HG03439 (cell line): Measurements from ENCODE around the gene AP4E1.
"Not testable (repeated sequence)": the region's sequence is repeated elsewhere in the genome, so short reads cannot be mapped to it uniquely, and the experiment has no call there.

Experiments
- ATAC-seq: cut with Tn5 transposase; IDR thresholded peaks from one replicate; pipeline ENCODE4 v1.9.1; 2021; ENCODE audit warnings: mild to moderate bottlenecking, moderate library complexity; ENCODE audit not compliant: unreplicated experiment

AP4E1 gene

DNA sequence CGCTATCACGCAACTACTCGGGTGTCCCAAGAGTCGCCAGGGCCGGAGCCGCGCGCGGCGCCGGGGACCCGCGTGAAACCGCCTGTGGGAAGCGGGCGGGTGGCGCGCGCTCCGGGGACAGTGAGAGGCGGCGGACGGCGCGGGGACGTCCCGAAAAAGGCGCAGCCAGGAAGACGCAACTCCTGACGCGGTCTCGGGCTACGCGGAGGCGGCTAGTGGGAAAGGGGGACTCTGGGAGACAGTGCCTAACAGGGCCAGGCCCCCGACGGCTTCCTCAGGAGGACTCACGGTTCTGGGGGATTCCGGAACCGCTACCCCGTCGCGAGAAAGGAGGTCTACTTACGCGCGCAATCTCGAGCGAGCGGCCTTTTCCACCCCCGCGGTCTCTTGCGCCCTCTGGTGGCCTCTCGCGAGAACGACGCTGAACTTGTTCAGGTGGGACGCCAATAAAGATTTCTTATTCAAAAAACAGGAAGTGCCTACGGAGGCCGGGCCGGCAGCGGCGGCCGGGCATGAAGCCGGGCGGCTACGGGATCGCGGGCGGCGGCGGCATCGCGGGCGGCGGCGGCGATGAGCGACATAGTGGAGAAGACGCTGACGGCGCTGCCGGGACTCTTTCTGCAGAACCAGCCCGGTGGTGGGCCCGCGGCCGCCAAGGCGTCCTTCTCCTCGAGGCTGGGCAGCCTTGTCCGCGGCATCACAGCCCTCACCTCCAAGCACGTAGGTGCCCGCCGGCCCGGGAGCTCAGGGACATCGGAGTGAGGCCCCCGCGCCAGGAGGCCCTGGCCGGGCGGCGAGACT, at the start of gene AP4E1:
TSS of gene AP4E1 (plus strand) at position 475 of the 801 bp plus-strand sequence. CDS start at position 571, 96 bp downstream.
- ATAC-seq, result peak; percentile 62

DNA sequence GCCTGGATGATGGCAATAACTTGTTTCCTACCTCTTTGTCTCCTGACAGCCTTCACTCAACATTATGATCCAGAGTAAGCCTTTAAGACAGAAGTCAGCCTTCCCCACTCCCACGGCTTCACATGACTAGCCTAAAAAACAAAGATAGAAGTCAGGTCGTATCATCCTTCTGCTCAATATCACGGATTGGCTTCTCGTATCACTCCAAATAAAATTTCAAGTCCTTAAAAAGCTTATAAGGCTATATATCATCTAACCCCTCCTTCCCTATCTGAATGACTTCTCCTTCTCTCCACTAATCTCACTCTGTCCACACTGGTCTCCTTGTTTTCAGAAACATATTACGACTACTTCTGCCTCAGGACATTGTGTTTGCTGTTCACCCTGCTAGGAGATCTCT, 47.7 kb upstream of the AP4E1 start:
- ATAC-seq, result no peak

GRCh38 chr15:50862553-50862952, 45.9 kb upstream of the AP4E1 start:
- no peak for ATAC-seq

GRCh38 chr15:50864873-50865272, 43.6 kb upstream of the AP4E1 start:
- ATAC-seq, result no peak

DNA sequence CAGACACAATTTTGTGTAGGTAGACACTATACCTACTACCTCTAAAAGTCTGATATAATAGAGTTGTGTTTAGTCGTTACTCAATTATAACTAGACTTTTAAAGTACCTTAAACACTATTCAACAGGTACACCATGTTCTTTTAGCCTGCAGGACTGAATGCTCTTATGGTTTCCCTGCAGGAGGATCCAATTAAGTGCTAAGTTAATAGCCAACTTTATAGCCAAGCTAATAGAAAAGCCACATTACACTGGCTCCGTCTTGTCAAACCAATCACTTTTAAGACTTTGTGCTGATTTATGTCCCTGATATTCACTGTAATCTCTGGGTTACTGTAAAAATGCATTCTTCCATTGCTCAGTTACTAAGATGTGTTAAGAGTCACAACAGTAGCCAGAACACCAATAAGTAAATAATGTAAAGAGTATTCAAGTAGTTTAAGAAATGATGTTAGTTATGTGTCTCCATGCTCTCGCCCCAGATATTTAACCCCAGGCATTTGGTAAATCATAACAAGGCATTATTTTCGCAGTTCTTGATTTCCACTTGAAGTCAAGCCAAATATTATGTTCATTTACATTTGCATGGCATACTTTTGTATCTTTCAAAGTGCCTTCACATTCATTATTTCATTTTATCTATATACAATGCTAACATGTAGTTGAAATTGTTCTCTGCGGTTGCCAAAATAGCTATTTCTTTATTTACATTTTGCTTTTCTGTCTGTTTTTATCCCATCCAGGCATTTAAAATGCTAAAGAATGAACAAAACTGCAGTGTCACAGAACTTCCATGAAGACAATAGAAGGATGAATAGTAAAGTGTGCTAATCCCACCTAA, 42.7 kb upstream of the AP4E1 start:
- ATAC-seq, result no peak

GRCh38 chr15:50871832-50872231, 36.7 kb upstream of the AP4E1 start:
- no peak for ATAC-seq

DNA sequence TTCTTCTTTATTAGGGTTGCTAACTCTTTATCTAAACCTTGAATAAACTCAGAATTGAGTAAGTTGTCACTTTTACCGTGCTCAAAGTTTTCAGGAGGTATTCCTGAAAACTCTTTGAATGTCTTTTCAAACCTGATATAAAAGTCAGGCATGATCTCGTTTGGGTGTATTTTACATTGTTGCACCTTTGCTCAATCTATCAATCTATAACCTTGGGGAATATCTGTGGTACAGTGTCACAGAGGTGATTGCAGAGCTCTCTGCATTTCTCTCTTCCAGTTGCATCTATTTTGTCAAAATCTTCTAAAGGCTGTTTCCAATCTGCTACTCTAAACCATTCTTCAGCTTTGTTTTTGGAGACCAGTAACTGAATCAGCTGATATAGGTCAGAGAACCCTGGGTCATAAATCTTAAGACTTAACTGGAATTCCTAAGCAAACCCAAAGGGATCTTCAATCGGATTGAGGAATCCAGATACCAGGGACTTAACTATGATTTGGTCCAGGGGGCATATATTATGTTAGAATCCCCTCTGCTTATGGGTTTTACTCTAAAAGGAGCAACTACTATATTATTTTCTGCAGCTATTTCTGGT, 35.6 kb upstream of the AP4E1 start:
- no peak for ATAC-seq

DNA sequence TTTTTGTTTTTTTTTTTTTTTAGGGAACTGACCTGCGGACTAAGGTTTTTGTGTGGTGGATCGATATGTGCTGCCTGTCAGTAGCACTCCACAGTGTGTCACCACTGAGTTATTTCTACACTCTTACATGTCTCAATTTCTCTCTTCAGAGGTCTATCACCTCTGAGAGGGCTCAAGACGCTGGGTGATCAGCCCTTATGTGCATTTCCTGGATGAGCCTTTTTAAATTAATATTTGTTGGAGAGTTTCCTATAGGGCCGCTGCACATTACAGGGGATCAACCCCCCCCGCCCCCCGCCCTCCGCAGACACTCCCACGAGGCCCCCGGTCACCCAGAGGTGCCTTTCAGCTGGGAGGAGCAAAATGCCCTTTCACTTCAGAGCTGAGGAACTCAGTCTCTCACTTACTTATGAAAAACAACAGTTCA, 34.5 kb upstream of the AP4E1 start:
- ATAC-seq, result no peak

DNA sequence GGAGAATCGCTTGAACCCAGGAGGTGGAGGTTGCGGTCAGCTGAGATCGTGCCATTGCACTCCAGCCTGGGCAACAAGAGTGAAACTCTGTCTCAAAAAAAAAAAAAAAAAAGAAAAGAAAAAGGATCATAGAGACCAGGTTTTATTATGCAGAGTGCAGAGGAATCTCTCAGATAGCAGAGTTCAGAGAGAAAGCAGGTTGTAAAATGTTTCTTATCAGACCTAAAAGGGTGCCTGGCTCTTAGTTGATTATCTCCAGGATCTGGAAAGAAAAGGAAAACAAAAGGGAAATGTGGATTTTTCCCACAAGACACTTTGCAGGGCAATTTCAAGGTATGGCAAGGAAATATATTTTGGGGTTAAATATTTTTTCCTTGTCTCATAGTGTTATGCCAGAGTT, 33.2 kb upstream of the AP4E1 start:
- ATAC-seq, result not testable (repeated sequence)

DNA sequence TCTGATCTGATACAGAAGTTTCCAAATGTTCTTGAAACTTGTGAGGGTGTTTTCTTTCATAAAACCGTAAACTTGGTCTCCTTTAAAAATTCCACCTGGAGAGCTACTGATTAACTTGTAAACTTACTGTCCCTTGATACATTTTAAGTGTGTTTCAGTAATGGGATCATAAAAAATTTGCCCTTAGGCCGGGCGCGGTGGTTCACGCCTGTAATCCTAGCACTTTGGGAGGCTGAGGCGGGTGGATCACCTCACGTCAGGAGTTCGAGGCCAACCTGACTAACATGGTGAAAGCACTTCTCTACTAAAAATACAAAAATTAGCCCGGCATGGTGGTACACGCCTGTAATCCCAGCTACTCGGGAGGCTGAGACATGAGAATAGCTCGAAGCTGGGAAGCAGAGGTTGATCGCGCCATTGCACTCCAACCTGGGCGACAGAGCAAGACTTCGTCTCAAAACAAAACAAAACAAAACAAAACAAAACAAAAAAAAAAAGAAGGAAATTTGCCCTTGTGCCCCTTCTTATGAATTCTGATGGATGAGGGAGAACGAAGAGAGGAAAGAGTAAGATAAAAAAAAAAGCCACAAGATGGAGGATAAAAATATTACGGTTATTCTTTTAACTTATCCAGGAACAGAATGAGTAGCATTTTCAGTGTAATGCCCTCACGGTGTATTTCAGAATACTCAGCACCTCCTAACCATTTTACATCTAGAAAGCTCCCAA, 32.1 kb upstream of the AP4E1 start:
- ATAC-seq, result no peak

DNA sequence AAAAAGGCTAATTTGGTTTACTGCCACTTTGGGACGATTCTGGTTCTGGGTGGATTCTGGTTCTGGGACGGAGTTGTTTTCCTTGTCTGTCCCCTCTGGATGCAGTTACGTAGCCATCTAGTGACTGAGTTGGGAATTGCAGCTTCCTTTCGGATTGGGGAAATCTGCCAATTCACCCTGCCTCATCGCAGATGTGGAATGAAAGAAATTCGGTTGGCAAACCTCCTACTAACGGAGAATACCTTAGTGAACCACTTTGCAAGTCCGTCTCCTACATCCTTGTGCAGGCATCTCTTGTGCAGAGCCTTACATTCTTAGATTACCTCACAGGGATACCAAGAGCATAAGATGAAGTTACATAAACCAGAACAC, 31.5 kb upstream of the AP4E1 start:
- no peak for ATAC-seq

DNA sequence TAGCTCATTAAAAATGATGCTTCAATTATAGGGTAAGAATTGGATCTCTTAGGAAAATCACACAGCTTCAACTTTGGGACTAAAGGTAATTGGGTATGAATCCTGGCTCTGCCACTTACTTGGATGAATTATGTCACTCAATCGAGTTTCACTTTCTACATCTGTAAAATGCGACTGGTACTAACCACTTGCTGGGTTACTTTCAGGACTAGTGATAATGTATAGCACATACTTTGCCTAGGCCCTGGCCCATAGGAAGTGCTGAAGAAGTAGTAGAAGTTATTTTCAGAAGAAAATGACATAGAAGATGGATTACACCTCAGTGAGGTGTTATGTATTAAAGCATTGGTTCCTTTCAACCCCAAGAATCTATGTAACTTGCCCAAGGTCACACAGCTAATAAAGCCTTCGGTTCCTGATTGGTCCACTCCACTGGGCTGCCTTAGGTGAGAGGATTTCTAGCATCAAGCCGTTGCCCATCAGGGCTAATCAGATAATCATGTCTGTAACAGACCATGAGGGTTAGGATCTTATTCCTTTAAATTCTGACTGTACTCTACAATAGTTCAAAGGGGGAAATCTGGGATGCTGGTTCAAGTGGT, 29.4 kb upstream of the AP4E1 start:
- peak; percentile 41 for ATAC-seq

GRCh38 chr15:50880206-50880605, 28.3 kb upstream of the AP4E1 start:
- ATAC-seq, result peak; percentile 3

- peak; percentile 32 for ATAC-seq
Measured at GRCh38 chr15:50880651-50881114, 27.8 kb upstream of the AP4E1 start.

DNA sequence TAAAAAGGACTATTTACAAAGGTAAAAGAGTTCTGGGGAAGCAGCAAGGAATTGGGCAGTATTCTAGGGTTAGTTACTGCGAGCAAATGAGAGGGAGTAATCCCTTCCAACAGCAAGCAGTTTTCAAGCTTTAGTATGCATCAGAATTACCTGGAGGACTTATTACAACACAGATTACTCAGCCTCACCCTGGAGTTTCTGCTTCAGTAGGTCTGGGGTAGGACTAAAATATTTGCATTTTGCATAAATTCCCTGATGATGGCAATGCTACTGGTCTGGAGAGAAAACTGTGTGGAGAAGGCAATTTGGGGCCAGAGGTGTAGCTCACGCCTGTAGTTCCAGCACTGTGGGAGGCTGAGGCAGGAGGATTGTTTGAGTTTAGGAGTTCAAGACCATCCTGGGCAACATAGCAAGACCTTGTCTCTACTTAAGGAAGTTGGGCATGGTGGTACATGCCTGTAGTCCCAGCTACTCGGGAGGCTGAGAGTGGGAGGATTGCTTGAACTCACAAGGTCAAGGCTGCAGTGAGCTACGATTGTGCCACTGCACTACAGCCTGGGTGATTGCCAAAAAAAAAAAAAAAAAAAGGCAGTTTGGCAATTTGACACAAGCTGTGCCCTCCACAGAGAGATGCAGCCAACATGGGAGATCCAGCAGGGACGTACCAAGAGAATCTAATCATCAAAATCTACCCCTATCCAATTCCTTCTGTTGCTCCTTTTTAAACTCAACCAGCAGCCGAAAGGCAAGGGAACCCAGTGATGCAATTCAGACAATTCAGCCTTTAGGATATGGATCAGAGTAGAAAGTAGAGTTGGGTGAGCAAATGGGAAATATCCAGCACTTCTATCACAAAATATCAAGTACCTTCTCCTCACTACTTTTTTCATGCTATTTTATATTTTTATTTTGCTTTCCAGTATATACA, 27.1 kb upstream of the AP4E1 start:
- ATAC-seq, result no peak

GRCh38 chr15:50883903-50884302, 24.6 kb upstream of the AP4E1 start:
- no peak for ATAC-seq

DNA sequence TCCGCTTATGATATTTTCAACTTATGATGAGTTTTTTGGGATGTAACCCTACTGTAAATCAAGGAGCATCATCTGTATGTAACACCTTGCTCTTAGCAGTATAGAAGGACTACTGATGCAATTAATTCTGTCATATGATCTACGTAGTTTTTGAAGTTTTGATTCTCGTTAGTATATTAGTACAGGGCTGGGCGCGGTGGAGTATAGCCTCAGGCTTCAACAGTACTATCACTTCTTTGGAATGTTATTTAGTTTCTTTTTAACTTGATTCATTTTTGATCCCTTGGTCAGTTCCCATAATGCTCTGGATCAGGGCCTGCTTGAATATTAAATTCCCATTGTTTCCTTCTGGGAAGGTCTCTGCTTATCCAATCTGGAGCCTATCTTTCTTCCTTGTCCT, 23.9 kb upstream of the AP4E1 start:
- ATAC-seq, result no peak

- no peak for ATAC-seq
Measured at GRCh38 chr15:50886139-50886467, 22.4 kb upstream of the AP4E1 start.

DNA sequence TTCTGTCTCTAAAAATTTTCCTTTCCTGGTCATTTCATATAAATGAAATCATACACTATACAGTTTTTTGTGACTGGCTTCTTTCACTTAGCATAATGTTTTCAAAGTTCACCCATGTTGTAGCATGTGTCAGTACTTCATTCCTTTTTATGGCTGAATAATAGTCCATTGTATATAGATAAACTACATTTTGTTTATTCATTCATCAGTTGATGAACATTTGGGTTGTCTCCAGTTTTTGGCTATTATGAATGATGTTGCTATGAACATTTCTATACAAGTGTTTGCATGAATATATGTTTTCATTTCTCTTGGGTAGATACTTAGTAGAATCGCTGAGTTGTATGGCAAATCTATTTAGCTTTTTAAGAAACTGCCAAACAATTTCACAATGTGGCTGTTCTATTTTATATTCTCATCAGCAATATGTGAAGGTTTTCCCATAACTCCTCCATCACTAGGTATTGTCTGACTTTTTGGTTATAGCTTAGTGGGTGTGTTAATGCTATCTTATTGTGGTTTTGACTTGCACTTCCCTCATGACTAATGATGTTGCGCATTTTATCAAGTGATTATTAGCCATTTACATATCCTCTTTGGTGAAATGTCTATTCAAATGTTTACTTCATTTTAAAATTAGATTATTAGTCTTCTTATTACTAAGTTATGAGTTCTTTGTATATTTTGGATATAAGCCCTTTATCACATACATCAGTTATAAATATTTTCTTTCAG, 21.7 kb upstream of the AP4E1 start:
- ATAC-seq, result no peak
